Measurements from ENCODE around the gene SPTBN4.

The SPTBN4 gene

GRCh38 chr19:40607311-40608239, 140.8 kb downstream of the SPTBN4 start:
- no peak for DNase-seq

DNA sequence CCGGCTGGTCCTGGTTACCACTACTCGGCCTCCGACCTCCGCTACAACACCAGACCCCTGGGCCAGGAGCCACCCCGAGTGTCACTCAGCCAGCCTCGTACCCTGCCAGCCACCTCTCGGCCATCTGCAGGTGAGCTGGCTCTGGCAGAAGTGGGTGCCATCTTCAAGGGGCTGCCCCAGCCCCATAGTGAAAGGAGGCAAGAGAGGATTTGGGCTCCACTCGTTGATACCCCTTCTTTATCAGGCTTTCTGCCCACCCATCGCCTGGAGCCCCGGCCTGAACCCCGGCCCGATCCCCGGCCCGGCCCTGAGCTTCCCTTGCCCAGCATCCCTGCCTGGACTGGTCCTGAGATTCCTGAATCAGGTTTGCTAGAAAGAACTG, 141.4 kb downstream of the SPTBN4 start:
- DNase-seq = no peak

DNA sequence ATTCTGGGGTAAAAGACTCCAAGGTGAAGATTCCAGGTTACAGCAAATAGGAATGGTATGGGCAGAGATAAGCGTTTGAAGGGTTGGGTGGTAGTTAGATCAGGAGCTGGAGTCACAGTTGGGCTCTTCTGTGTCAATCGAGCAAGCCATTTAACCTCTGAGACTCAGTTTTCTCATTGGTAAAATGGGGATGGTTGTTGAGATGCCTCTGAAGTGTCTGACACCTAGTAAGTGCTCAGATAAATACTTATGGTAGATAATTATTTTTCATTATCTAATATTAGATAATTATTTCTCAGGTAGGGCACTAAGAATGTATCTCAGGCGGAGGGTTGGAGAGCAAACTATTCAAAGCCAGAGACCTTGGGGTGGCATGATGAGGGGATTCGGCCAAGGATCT, 142.2 kb downstream of the SPTBN4 start:
- no peak for DNase-seq

DNA sequence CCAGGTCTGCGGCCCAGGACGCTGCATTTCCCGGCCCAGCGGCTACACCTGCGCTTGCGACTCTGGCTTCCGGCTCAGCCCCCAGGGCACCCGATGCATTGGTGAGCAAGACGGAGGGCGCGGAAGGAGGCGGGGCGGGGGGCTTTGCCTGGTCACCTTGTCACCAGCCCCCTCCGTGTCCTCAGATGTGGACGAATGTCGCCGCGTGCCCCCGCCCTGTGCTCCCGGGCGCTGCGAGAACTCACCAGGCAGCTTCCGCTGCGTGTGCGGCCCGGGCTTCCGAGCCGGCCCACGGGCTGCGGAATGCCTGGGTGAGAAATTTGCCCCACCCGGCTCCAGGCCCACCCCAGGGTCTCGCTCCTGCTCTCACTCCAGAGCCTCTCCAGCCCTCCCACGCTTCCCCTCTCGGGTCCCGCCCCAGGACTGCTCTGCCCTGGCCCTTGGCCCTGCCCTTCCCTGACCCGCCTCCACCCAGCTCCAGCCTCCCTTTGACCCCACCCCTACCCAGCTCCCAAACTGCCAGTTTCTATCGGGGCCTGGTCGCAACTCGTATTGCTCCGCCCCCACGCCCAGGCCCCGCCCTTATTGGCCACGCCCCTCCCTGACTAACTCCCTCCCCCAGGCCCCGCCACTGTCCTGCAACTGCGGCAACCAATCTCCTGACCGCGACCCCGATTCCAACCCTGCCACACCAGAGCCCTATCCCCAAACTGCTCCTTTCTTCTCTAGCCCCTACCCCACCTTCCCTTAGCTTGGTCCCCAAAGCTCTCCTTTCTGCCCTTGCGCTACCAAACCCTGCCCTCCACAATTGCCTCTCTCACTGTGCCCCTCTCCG, 143.0 kb downstream of the SPTBN4 start:
- peak; percentile 93 for DNase-seq

- peak; percentile 57 for DNase-seq
Observed at GRCh38 chr19:40610396-40611064, 143.7 kb downstream of the SPTBN4 start.

- no peak for DNase-seq
Observed at GRCh38 chr19:40611096-40611495, 144.3 kb downstream of the SPTBN4 start.

GRCh38 chr19:40611900-40612698, 145.3 kb downstream of the SPTBN4 start:
- no peak for DNase-seq

DNA sequence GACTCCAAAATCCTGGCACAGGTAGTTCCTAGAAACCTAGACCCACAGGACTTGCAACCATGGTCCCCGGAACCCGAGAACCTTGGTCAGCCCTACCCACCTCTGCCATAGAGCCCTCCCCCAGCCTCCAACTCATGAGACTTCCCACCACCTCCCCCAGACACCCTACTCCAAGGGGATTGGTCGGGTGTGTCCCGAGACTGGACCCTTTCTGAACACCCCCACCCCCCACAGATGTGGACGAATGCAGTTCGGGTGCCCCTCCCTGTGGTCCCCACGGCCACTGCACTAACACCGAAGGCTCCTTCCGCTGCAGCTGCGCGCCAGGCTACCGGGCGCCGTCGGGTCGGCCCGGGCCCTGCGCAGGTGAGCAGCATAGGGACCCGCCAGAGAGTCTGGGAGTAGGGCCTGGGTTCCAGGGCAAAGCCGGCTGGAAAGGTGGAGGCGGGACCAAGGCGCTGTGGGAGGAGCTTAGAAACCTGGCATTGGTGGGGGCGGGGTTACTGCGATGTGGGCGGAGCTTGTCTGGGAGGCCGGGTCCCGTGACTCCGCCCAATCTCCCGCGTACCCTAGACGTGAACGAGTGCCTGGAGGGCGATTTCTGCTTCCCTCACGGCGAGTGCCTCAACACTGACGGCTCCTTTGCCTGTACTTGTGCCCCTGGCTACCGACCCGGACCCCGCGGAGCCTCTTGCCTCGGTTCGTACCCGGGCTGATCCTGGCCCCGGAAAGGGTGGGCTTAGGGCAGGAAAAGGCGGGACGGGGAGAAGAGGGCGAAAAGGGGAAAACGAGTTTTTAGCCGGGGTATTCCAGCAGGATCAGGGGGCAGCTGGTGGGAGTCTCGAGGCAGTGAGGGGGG, 146.3 kb downstream of the SPTBN4 start:
- peak; percentile 82 for DNase-seq

DNA sequence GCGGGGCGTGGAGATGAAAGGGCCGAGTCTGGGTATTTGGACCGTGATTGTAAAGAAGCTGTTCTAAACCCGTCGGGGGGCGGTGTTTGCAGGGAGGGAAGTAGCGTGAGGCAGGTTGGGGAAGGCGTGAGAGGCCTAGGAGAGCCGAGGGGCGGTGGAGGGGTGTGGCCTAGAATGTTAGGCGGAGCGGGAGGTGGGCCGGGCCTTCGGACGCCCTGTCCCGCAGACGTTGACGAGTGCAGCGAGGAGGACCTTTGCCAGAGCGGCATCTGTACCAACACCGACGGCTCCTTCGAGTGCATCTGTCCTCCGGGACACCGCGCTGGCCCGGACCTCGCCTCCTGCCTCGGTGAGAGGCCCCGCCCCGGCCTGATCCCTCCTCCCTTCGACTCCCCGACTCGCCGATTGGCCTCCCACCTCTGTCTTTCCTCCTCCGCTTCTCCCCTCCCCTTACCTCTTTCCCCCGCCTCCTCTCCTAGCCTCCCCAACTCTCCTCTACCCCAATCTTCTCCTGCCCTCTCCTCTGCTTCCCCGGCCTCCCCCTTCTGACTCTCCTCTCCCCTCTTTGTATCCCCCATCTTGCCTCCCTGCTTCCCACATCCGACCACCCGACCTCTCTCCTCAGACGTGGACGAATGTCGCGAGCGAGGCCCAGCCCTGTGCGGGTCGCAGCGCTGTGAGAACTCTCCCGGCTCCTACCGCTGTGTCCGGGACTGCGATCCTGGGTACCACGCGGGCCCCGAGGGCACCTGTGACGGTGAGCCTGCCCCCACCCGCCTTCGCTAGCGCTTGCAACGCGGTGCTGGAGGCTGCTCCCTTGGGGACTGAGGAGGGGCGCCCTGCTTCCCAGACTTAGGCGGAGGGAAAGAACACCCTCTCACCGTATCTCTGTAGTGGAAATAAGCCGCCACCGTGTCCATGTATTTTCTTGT, 147.2 kb downstream of the SPTBN4 start:
- DNase-seq = peak; percentile 91

DNA sequence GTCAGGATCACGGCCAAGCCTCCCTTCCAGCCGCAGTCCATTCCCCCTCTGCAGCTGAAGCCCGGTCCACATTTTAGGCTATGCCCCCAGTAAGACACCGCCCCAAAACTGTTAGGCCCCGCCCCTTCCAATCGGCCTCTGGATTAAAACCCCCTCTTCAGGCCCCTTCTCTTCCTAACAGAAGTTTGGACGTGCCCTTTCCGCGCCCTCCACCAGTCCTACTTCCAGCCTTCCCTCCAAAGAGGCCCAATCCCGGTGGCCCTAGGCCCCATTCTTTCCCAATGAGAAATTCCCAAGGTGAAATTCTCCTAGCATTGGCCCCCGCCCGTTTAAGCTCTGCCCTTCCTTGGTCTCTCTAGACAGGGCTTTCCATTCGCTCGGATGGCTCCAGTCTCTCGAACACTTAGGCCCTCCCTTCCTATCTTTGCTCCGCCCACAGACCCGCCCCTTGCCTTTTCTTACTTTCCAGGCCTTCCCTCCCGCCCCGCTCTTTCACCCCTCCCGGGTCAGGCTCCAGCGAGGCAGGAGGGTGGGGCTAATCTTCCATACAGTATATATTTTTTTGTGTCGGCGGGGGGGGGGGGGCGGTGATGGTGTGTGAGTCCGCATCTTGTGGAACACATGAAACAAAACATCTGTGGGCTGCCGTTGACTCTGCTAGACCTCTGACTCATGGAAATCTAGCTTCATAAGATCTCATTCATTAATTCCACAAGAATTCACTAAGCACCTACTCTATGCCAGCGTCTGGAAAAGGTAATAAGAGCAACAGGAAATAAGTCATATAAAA, 148.0 kb downstream of the SPTBN4 start:
- DNase-seq = peak; percentile 99

GRCh38 chr19:40616178-40616577, 149.4 kb downstream of the SPTBN4 start:
- DNase-seq = no peak

- no peak for DNase-seq
Observed at GRCh38 chr19:40616941-40617340, 150.1 kb downstream of the SPTBN4 start.

- DNase-seq = no peak
Observed at GRCh38 chr19:40617961-40618360, 151.2 kb downstream of the SPTBN4 start.

- DNase-seq = no peak
Observed at GRCh38 chr19:40619333-40620160, 152.7 kb downstream of the SPTBN4 start.

DNA sequence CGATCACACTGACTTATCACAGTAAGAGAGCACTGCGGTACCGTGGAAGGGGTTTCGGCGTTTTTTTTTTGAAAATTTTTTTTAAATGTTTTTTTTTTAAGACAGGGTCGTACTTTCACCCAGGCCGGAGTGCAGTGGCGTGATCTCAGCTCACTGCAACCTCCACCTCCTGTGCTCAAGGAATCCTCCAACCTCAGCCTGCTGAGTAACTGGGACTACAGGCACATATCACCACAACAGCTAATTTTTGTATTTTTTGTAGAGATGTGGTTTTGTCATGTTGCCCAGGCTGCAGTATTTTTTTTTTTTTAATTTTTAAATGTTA, 153.3 kb downstream of the SPTBN4 start:
- DNase-seq = no peak

- DNase-seq = no peak
Observed at GRCh38 chr19:40621283-40621682, 154.5 kb downstream of the SPTBN4 start.

GRCh38 chr19:40621966-40622772, 155.4 kb downstream of the SPTBN4 start:
- DNase-seq = no peak

DNA sequence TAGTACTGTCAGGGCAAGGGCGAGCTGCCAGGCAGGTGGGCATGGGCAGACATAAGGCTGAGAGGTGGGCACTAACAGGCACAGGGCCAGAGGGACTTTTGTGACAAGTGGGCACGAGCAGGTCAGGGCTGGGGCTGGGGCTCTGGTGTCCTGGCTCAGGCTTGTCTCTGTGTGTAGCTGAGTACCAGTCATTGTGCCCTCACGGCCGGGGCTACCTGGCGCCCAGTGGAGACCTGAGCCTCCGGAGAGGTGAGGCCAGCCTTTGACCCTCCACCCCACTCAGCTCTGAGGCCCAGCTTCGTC, 155.9 kb downstream of the SPTBN4 start:
- no peak for DNase-seq
